Stimulated activated CD8-positive, alpha-beta memory T cell treated with anti-CD3 and anti-CD28 coated beads, Interleukin-4, amount 100 ng/mL, for 4 hours (primary cell): ENCODE data around the gene ITGB4.

ENCODE experiments used
- DNase-seq, 2 donors: peaks; one replicate each; pipeline ENCODE4 v3.0.0-alpha.2; 2020; ENCODE audit warnings: low read depth in 2 of 2, low spot score in 1 of 2

Gene ITGB4

GRCh38 chr17:75720656-75721462, at the start of gene ITGB4:
Gene ITGB4 (plus strand): TSS chr17:75721459. CDS start chr17:75724704, 3,245 bp downstream.
- DNase-seq: peak; percentile 17 to 24

GRCh38 chr17:75672011-75672410, 49.2 kb upstream of the ITGB4 start:
- DNase-seq: no peak

DNA sequence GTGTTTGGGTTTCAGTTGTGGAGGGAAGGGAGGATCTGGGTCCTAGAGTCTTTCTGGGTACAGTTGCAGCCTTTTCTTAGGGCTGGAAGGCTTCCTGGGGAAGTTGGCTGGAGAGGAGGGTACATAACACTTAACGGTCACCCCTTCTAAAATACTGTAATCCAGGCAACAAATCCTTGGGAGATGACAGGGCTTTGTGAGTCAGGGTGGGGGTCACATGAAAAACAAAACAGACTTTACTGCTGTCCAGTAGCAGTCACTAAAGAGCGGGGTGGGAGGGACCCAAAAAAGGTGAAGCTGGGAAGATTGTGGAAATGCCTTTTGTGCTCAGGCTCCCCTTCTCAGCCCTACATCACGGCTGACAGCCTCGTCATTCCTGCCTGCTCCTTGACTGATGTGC, 47.8 kb upstream of the ITGB4 start:
- no peak for DNase-seq

GRCh38 chr17:75676461-75676860, 44.8 kb upstream of the ITGB4 start:
- DNase-seq: no peak

GRCh38 chr17:75679706-75680211, 41.5 kb upstream of the ITGB4 start:
- DNase-seq: no peak

DNA sequence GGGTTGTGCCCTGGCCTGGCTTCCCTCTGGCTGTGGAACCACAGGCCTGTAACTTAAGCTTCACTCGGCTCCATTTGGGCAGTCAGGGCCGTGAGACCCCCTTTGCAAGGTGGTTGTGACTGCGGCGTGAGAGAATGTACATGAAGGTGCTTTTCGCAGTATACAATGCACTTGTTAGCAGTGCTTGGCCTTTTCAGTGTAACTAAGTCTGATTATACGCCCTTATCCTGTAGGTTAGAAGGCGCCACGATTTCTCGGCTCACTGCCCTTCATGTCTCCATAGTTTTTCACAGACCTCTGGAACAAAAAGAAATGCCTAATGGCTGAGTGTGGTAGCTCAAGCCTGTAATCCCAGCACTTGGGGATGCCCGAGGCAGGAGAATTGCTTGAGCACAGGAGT, 40.8 kb upstream of the ITGB4 start:
- no peak for DNase-seq

DNA sequence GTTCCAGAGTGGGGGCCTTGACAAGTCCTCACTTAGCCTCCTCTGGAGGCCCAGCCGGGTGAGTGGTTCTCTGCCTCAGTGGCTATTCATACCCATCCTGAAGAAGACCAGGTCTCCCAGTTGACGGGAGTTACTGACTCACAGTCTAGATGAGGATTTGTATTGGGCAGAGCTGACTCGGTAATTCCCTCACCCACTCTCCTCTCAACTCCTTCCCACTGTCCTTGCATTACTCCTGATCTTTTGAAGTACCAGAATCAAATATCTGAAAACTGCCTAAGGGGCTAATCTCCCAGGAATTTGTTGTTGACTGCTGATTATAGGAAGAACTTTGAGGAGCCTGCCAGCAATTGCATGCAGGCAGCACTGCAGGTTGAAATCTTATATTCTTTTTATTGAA, 40.0 kb upstream of the ITGB4 start:
- no peak for DNase-seq

- DNase-seq: no peak
Measured at GRCh38 chr17:75683583-75683982, 37.7 kb upstream of the ITGB4 start.

- DNase-seq: no peak
Measured at GRCh38 chr17:75684249-75684648, 37.0 kb upstream of the ITGB4 start.

DNA sequence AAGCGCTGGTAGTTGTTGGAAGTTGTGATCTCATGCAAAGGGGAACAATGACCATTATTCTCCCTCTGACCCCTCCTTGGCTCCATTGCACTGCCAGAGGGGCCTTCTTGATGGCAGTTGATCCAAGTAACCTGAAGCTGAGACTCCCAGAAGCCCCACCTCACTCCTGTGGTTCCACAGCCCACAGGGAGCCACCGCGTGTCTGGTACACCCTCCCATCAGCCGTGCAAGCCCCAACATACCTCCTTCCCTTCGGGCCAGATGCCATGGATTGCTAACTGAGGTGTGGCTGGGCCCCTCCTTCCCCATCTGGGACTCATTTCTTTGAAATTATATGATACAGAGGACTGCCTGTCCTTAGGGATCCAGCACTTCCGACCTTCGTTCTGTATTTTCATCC, 36.3 kb upstream of the ITGB4 start:
- DNase-seq: no peak

DNA sequence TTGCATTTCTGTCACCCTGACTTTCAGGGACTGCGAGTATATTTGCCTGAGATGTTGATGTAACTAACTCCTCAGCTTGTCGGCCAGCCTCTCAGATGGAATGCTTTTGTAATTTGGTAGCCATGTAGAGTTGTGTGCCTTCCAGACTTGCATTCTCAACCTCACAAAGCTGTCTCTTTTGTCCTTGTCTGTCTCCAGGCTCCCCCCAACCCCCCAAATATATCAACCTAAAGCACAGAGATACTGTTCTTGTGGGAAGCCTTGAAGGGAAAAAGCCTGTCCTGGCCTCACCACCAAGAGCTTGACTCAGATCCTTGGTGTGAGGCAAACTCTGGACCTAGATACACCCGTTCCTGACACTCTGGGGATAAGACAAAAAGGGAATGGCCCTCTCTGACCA, 35.8 kb upstream of the ITGB4 start:
- no peak for DNase-seq

GRCh38 chr17:75688209-75688825, 32.9 kb upstream of the ITGB4 start:
- DNase-seq: no peak

DNA sequence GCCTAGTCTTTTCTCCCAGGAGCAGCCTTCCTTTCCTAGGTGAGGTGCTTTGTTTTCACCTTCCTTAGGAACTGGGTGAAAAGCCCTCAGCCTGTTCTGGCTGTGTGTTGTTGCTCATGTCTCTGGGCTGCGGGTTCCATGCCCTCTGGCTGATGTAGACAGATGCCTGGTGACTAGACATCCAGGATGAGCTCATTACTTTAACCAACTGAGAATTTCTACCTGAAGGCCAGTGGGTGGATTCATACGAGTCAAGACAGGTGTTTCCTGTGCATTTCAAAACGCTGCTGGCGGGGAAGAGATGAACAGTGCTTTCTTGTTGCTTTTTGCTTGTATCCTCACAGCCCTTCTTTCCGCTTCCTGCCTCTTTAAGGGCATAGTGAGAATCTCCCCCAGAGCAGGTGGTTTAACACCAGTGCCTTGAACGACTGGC, 31.8 kb upstream of the ITGB4 start:
- no peak for DNase-seq

DNA sequence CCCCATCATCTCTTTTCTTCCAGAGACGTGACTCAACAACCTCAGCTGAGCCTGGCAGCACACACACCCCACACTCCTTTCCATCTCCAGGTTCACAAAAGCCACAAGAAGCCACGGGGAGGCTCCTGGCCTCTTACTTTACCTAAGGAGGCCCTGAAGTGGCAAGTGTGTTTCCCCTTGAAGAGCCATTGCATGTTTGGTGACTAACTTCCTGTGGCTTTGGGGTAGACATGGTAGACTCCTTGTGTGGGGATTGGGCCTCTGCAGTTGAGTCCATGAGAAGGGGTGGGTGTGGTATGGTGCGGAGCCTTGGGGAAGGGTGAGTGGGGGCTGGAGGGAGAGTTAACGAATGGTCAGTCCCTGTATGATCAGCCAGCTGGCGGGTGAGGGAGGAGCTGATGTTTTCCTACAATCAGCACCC, 29.9 kb upstream of the ITGB4 start:
- no peak for DNase-seq

DNA sequence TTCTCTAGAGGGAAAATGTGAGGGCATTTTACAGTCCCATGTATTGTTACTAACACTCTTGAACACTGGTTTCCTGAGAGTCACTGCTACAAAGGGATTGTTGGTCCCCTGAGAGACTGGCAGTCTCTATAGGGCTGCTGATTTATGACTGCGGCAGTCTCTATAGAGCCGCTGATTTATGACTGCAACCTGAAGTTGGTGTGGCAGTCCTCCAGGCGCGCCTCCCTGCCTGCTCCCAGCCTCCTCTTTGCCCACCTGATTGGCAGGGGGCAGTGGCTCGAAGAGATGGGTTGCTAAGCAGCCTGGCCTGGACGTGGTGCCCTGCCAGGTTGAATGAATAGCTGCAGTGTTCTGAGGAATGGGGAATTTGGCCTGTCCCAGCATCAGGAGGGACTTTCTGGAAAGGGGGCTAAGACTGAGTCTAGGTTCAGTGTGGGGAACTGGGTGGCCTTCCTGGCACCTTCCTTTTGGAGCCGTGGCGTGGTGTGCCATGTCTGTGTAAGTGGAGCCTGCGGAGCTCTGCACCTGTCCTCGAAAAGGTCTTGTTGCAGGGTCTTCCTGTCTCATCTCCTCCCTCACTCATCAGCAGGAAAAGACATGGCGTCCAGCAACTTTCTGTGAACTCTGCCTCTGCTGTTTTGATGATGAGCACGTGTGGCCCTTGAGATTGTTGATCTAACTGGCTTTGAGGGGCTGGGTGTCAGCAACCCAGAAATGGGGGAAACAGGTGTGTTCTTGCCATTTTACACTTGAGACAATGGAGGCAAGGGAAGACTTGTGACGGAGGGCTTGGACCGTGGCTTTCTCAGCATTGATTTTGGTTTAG, 29.2 kb upstream of the ITGB4 start:
- no peak for DNase-seq

GRCh38 chr17:75692976-75693375, 28.3 kb upstream of the ITGB4 start:
- DNase-seq: no peak

- no peak for DNase-seq
Measured at GRCh38 chr17:75693500-75694481, 27.5 kb upstream of the ITGB4 start.

DNA sequence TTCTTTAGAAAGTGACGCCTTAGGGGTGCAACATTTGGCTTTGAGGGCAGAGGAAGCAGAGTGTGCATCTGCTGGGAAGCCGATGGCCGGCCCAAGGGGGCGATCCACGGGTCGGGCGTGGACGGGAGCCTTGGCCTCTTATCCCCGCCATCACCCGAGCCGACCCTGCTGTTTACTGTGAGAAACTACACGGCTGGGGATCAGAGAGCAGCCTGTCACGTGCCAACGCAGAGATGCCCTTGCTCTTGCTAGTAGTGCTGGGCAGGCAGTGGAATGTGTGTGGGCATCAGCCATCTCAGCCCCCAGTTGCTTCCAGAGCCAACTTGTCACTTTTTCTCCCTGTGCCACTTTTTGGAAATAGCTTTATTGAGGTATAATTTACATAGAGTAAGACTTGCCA, 26.7 kb upstream of the ITGB4 start:
- no peak for DNase-seq

DNA sequence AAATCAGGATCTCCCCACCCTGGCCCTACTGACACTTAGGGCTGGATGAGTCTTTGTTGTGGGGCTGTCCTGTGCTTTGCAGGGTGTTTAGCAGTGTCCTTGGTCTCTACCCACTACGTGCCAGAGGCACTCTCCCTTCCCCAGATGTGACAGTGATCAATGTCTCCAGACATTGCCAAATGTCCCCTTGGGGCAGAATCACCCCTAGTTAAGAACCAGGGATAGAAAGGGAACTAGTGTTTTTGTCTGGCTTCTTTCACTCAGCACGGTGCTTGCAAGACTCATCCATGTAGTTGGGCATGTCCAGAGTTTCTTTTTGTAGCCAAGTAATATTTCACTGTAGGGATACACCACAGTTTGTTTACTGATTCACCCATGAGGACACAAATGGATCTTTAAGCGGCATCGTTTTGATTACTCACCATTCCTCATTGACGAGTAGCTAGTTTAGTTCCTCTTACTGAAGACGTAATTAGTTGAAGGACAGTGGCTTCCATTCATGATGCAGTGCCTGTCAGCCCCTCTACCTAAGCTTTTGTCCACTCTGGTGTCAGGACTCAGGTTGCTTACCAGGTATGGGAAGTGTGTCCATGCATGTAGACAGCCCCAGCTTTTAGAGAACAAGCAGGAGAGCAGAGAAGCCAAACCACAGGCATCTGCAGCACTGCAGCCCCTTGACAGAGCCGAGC, 26.0 kb upstream of the ITGB4 start:
- DNase-seq: no peak

GRCh38 chr17:75695830-75696271, 25.4 kb upstream of the ITGB4 start:
- no peak for DNase-seq
